SK-N-MC (cell line): Measurements from ENCODE around the gene OTUD3.
"Not testable (repeated sequence)": the region's sequence is repeated elsewhere in the genome, so short reads cannot be mapped to it uniquely, and the experiment has no call there.

ENCODE experiments used
- EZH2 ChIP-seq: fragments of 200-600 bp; sonication (generic); IDR thresholded peaks from one replicate; pipeline ENCODE4 v1.6.1; 2017; ENCODE audit warnings: antibody characterized with exemption
- POLR2AphosphoS5 ChIP-seq: IDR thresholded peaks from 2 replicates; pipeline ENCODE4 v1.6.1; 2012; ENCODE audit warnings: mild to moderate bottlenecking, low read depth, low read length, borderline replicate concordance

GRCh38 chr1:19849307-19849706, 32.9 kb upstream of the OTUD3 start:
- not testable (repeated sequence) for TF ChIP-seq EZH2, POLR2AphosphoS5
